ENCODE results near the gene CD47. TPM values are rescaled to one million over a fixed set of nuclear protein-coding genes. Genes with fewer than 3 reads are reported as not detected.
A peak's percentile ranks its signal among the peaks of the same experiment; 100 is the strongest.

CD47 gene
- total RNA-seq, 1 experiment from 2014 or later = 34.7 TPM

- H3K36me3 ChIP-seq (ENCODE audit: insufficient read depth, low read length, poor library complexity, severe bottlenecking) = no peaks in the 10 kb centered on the region
- no peak overlapping the region for H3K4me3 ChIP-seq (ENCODE audit: low read depth, low read length, poor library complexity, severe bottlenecking)
- TF ChIP-seq EZH2 (IDR thresholded peaks at IDR 0.05; ENCODE audit: borderline replicate concordance, low read depth, low read length, poor library complexity, severe bottlenecking) (no peak), CTCF (conservative IDR thresholded peaks at IDR 0.05; ENCODE audit: low read depth, low read length) (no peak)
- H3K4me1 ChIP-seq (ENCODE audit: insufficient read depth, low read length, poor library complexity, severe bottlenecking) = peaks cover 12% of the 10 kb centered on the region
- intact Hi-C loops (cut with micrococcal nuclease; ENCODE audit: unreplicated experiment) = no loop called here
- no peaks in the 10 kb centered on the region for H3K9me3 ChIP-seq (ENCODE audit: low read depth, low read length, poor library complexity, severe bottlenecking)
- DNase-seq (ENCODE audit: low spot score) = no peak
- no TSS peak for BruUV-seq (replicated peaks)
- H3K27ac ChIP-seq (ENCODE audit: low read depth, low read length, poor library complexity, severe bottlenecking) = no peak overlapping the region
- peaks cover 3% of the 10 kb centered on the region for H3K27me3 ChIP-seq (replicated peaks; ENCODE audit: insufficient read depth, low read depth, low read length, poor library complexity)
- CTCF ChIA-PET = no interaction called here
- POLR2A ChIA-PET (ENCODE audit: low non-redundant PET) = no interaction called here
These were observed 61.9 kb downstream of the CD47 start for GRCh38 chr3:108028896-108029295.

GRCh38 chr3:108025177-108025576, 65.7 kb downstream of the CD47 start:
- no peak for TF ChIP-seq EZH2 (IDR thresholded peaks at IDR 0.05; ENCODE audit: borderline replicate concordance, low read depth, low read length, poor library complexity, severe bottlenecking)
- no peak for TF ChIP-seq CTCF (conservative IDR thresholded peaks at IDR 0.05; ENCODE audit: low read depth, low read length)
- intact Hi-C loops (cut with micrococcal nuclease; ENCODE audit: unreplicated experiment) = no loop called here
- Histone ChIP-seq H3K36me3 (ENCODE audit: insufficient read depth, low read length, poor library complexity, severe bottlenecking) (no peaks in the 10 kb centered on the region), H3K27ac (ENCODE audit: low read depth, low read length, poor library complexity, severe bottlenecking) (no peak overlapping the region), H3K4me3 (ENCODE audit: low read depth, low read length, poor library complexity, severe bottlenecking) (no peak overlapping the region), H3K9me3 (ENCODE audit: low read depth, low read length, poor library complexity, severe bottlenecking) (no peaks in the 10 kb centered on the region), H3K4me1 (ENCODE audit: insufficient read depth, low read length, poor library complexity, severe bottlenecking) (peaks cover 28% of the 10 kb centered on the region), H3K27me3 (replicated peaks; ENCODE audit: insufficient read depth, low read depth, low read length, poor library complexity) (peaks cover 3% of the 10 kb centered on the region)
- DNase-seq (ENCODE audit: low spot score) = no peak
- POLR2A ChIA-PET (ENCODE audit: low non-redundant PET) = no interaction called here
- CTCF ChIA-PET = no interaction called here
- BruUV-seq (replicated peaks) = no TSS peak

- Histone ChIP-seq H3K27ac (ENCODE audit: low read depth, low read length, poor library complexity, severe bottlenecking) (no peak overlapping the region), H3K9me3 (ENCODE audit: low read depth, low read length, poor library complexity, severe bottlenecking) (no peaks in the 10 kb centered on the region), H3K4me1 (ENCODE audit: insufficient read depth, low read length, poor library complexity, severe bottlenecking) (peaks cover 28% of the 10 kb centered on the region), H3K4me3 (ENCODE audit: low read depth, low read length, poor library complexity, severe bottlenecking) (no peak overlapping the region), H3K36me3 (ENCODE audit: insufficient read depth, low read length, poor library complexity, severe bottlenecking) (no peaks in the 10 kb centered on the region), H3K27me3 (replicated peaks; ENCODE audit: insufficient read depth, low read depth, low read length, poor library complexity) (peaks cover 5% of the 10 kb centered on the region)
- no TSS peak for BruUV-seq (replicated peaks)
- peak; percentile 75 for DNase-seq (ENCODE audit: low spot score)
- CTCF ChIA-PET = interaction anchor here (0.6 kb wide), 1 partner anchor 382 kb away, joined by 3 read pairs; no protein-coding TSS in a partner anchor
- intact Hi-C loops (cut with micrococcal nuclease; ENCODE audit: unreplicated experiment) = no loop called here
- POLR2A ChIA-PET (ENCODE audit: low non-redundant PET) = no interaction called here
- TF ChIP-seq CTCF (conservative IDR thresholded peaks at IDR 0.05; ENCODE audit: low read depth, low read length) = no peak
- no peak for TF ChIP-seq EZH2 (IDR thresholded peaks at IDR 0.05; ENCODE audit: borderline replicate concordance, low read depth, low read length, poor library complexity, severe bottlenecking)
These were observed 66.5 kb downstream of the CD47 start for GRCh38 chr3:108024146-108024850.

Data from A673 (cell line).